Hepatocyte (in vitro differentiated cells): ENCODE results near the gene UPP1. TPM values are rescaled to one million over a fixed set of nuclear protein-coding genes. Genes with fewer than 3 reads are reported as not detected.
"Not testable (repeated sequence)": the region's sequence is repeated elsewhere in the genome, so short reads cannot be mapped to it uniquely, and the experiment has no call there.

Experiments used
- DNase-seq: peaks from one replicate; pipeline ENCODE4 v3.0.0-alpha.2; 2016; ENCODE audit warnings: low spot score
- H2AFZ ChIP-seq: fragments of 200-600 bp; sonication (generic); 2 replicates; pipeline ENCODE4 v1.6.0; 2016; ENCODE audit warnings: antibody characterized with exemption, mild to moderate bottlenecking
- H3K27ac ChIP-seq: fragments of 200-600 bp; sonication (generic); 2 replicates; pipeline ENCODE4 v1.5.1; 2016; ENCODE audit warnings: mild to moderate bottlenecking
- H3K27me3 ChIP-seq: fragments of 200-600 bp; sonication (generic); 2 replicates; pipeline ENCODE4 v1.6.1; 2016
- H3K36me3 ChIP-seq: fragments of 200-600 bp; sonication (generic); replicated peaks from 2 replicates; pipeline ENCODE4 v1.5.1; 2016; ENCODE audit warnings: low read depth; ENCODE audit not compliant: insufficient read depth
- H3K4me1 ChIP-seq: fragments of 200-600 bp; sonication (generic); 2 replicates; pipeline ENCODE4 v1.5.1; 2016; ENCODE audit warnings: mild to moderate bottlenecking, moderate library complexity; ENCODE audit not compliant: insufficient read depth
- H3K4me2 ChIP-seq: fragments of 200-600 bp; sonication (generic); 2 replicates; pipeline ENCODE4 v1.6.0; 2016
- H3K4me3 ChIP-seq: fragments of 200-600 bp; sonication (generic); 2 replicates; pipeline ENCODE4 v1.5.1; 2016; ENCODE audit warnings: mild to moderate bottlenecking
- H3K79me2 ChIP-seq: fragments of 200-600 bp; sonication (generic); 2 replicates; pipeline ENCODE4 v1.6.0; 2017; ENCODE audit warnings: mild to moderate bottlenecking
- H3K9me2 ChIP-seq: fragments of 200-600 bp; sonication (generic); replicated peaks from 2 replicates; pipeline ENCODE4 v1.6.0; 2017; ENCODE audit warnings: mild to moderate bottlenecking; ENCODE audit not compliant: insufficient read depth
- H3K9me3 ChIP-seq: fragments of 200-600 bp; sonication (generic); 2 replicates; pipeline ENCODE4 v1.5.1; 2016; ENCODE audit warnings: low read depth, mild to moderate bottlenecking
- H4K20me1 ChIP-seq: fragments of 200-600 bp; sonication (generic); 2 replicates; pipeline ENCODE4 v1.6.0; 2016; ENCODE audit warnings: mild to moderate bottlenecking; ENCODE audit not compliant: insufficient read depth, poor library complexity, severe bottlenecking
- CTCF ChIP-seq: fragments of 200-600 bp; sonication (generic); IDR thresholded peaks from 2 replicates; pipeline ENCODE4 v1.5.1; 2016; ENCODE audit warnings: antibody characterized with exemption, mild to moderate bottlenecking; ENCODE audit not compliant: poor library complexity
- EZH2 ChIP-seq: fragments of 200-600 bp; sonication (generic); IDR thresholded peaks from 2 replicates; pipeline ENCODE4 v1.6.1; 2016; ENCODE audit warnings: antibody characterized with exemption, mild to moderate bottlenecking, borderline replicate concordance
- EZH2phosphoT487 ChIP-seq: fragments of 200-600 bp; sonication (generic); IDR thresholded peaks from one replicate; pipeline ENCODE4 v1.6.1; 2018; ENCODE audit warnings: antibody characterized with exemption, mild to moderate bottlenecking, low read depth, moderate library complexity; ENCODE audit not compliant: unreplicated experiment, severe bottlenecking
- WGBS: methylation state at CpG from one replicate; pipeline ENCODE4 v1.1.6; 2016; ENCODE audit warnings: low lambda C conversion rate; ENCODE audit errors: missing lambda C conversion rate; 5-methylcytosine and 5-hydroxymethylcytosine counted together
- polyA plus RNA-seq: library from polyadenylated mRNA; unstranded; fragments of >200 nt; fragmentation: Nextera tagmentation; extraction: Ambion mirVana; gene quantifications from 2 replicates; pipeline ENCODE4 v1.2.1, GENCODE V29; 2016
- total RNA-seq: library from RNA; depleted of rRNA; stranded (reverse); fragments of >200 nt; gene quantifications from 2 replicates; pipeline ENCODE4 v1.2.3, GENCODE V29; 2014

UPP1 gene
- total and polyA plus RNA-seq, 2 experiments from 2014 or later, result 12.7 to 38.7 TPM

- no peak for DNase-seq
- Histone ChIP-seq H3K79me2 (no peaks in the 10 kb centered on the region), H3K4me2 (no peak overlapping the region), H3K36me3 (no peaks in the 10 kb centered on the region), H3K4me3 (no peak overlapping the region), H3K9me2 (no peaks in the 10 kb centered on the region), H3K4me1 (no peaks in the 10 kb centered on the region), H2AFZ (no peak overlapping the region), H4K20me1 (no peaks in the 10 kb centered on the region), H3K27ac (no peak overlapping the region), H3K9me3 (no peaks in the 10 kb centered on the region), H3K27me3 (no peaks in the 10 kb centered on the region)
- 70% methylated on average over 9 of the region's 9 CpGs for WGBS
- TF ChIP-seq CTCF, result no peak
- no peak for TF ChIP-seq EZH2phosphoT487
- TF ChIP-seq EZH2, result no peak
Measured at GRCh38 chr7:48114115-48114514, 25.1 kb downstream of the UPP1 start.

- Histone ChIP-seq H4K20me1 (no peaks in the 10 kb centered on the region), H3K4me1 (no peaks in the 10 kb centered on the region), H3K36me3 (no peaks in the 10 kb centered on the region), H3K27me3 (no peaks in the 10 kb centered on the region), H3K4me3 (no peak overlapping the region), H3K9me2 (no peaks in the 10 kb centered on the region), H3K79me2 (no peaks in the 10 kb centered on the region), H2AFZ (no peak overlapping the region), H3K4me2 (no peak overlapping the region), H3K27ac (no peak overlapping the region), H3K9me3 (no peaks in the 10 kb centered on the region)
- TF ChIP-seq EZH2phosphoT487 (no peak), CTCF (no peak), EZH2 (no peak)
- DNase-seq, result no peak
- WGBS, result 95% methylated on average over 7 of the region's 7 CpGs
Measured at GRCh38 chr7:48114589-48114988, 25.5 kb downstream of the UPP1 start.

GRCh38 chr7:48116043-48116442 lies 27.0 kb downstream of the UPP1 start:
- no peak overlapping the region for H2AFZ ChIP-seq
- WGBS, result 97% methylated on average over 5 of the region's 5 CpGs
- H3K36me3 ChIP-seq, result no peaks in the 10 kb centered on the region
- H3K4me1 ChIP-seq, result no peaks in the 10 kb centered on the region
- no peaks in the 10 kb centered on the region for H4K20me1 ChIP-seq
- H3K4me3 ChIP-seq, result no peak overlapping the region
- H3K27ac ChIP-seq, result no peak overlapping the region
- no peaks in the 10 kb centered on the region for H3K27me3 ChIP-seq
- no peak for TF ChIP-seq EZH2
- TF ChIP-seq CTCF, result no peak
- TF ChIP-seq EZH2phosphoT487, result no peak
- no peaks in the 10 kb centered on the region for H3K79me2 ChIP-seq
- H3K4me2 ChIP-seq, result no peak overlapping the region
- H3K9me3 ChIP-seq, result no peaks in the 10 kb centered on the region
- no peak for DNase-seq
- no peaks in the 10 kb centered on the region for H3K9me2 ChIP-seq

- Histone ChIP-seq H4K20me1 (no peaks in the 10 kb centered on the region), H3K27me3 (no peaks in the 10 kb centered on the region)
- 64% methylated on average over 10 of the region's 10 CpGs for WGBS
Measured at GRCh38 chr7:48118041-48118440, 29.0 kb downstream of the UPP1 start.

GRCh38 chr7:48120536-48120935 lies 31.5 kb downstream of the UPP1 start:
- not testable (repeated sequence) for H3K4me3 ChIP-seq, H3K27ac ChIP-seq, H3K79me2 ChIP-seq, H3K9me3 ChIP-seq, H3K9me2 ChIP-seq, DNase-seq, H4K20me1 ChIP-seq, H2AFZ ChIP-seq, H3K27me3 ChIP-seq, H3K36me3 ChIP-seq, H3K4me2 ChIP-seq, H3K4me1 ChIP-seq
- WGBS, result 94% methylated on average over 6 of the region's 6 CpGs

More at GRCh38 chr7:48118041-48118440, 29.0 kb downstream of the UPP1 start:
- Histone ChIP-seq H3K79me2 (no peaks in the 10 kb centered on the region), H3K9me2 (no peaks in the 10 kb centered on the region), H3K9me3 (no peaks in the 10 kb centered on the region), H3K4me3 (no peak overlapping the region), H3K27ac (no peak overlapping the region), H2AFZ (no peak overlapping the region), H3K4me2 (no peak overlapping the region), H3K36me3 (no peaks in the 10 kb centered on the region), H3K4me1 (no peaks in the 10 kb centered on the region)
- no peak for DNase-seq
- TF ChIP-seq EZH2, result no peak
- TF ChIP-seq CTCF, result no peak
- no peak for TF ChIP-seq EZH2phosphoT487
